Trophoblast cell (in vitro differentiated cells and primary cell): ENCODE measurements around the gene NRF1.

ENCODE experiments used
- DNase-seq, 2 donors: peaks; one replicate each; pipeline ENCODE4 v3.0.0-alpha.2; 2016
- H2AFZ ChIP-seq: 2 replicates; pipeline ENCODE4 v1.6.1; 2013; ENCODE audit warnings: low read length, moderate library complexity, mild to moderate bottlenecking; ENCODE audit not compliant: insufficient read depth, poor library complexity
- H2AK5ac ChIP-seq: 2 replicates; pipeline ENCODE4 v1.6.1; 2013; ENCODE audit warnings: mild to moderate bottlenecking, low read length
- H2BK120ac ChIP-seq: 2 replicates; pipeline ENCODE4 v1.6.1; 2013; ENCODE audit warnings: low read length, mild to moderate bottlenecking, moderate library complexity; ENCODE audit not compliant: insufficient read depth, poor library complexity
- H2BK12ac ChIP-seq: 2 replicates; pipeline ENCODE4 v1.6.1; 2013; ENCODE audit warnings: mild to moderate bottlenecking, low read length, moderate library complexity
- H2BK5ac ChIP-seq: 2 replicates; pipeline ENCODE4 v1.6.1; 2013; ENCODE audit warnings: low read length, low read depth, moderate library complexity, mild to moderate bottlenecking; ENCODE audit not compliant: poor library complexity
- H3K14ac ChIP-seq: 2 replicates; pipeline ENCODE4 v1.6.1; 2013; ENCODE audit warnings: mild to moderate bottlenecking, low read length
- H3K18ac ChIP-seq: 2 replicates; pipeline ENCODE4 v1.6.1; 2013; ENCODE audit warnings: mild to moderate bottlenecking, low read length
- H3K23ac ChIP-seq: 2 replicates; pipeline ENCODE4 v1.6.1; 2013; ENCODE audit warnings: low read length
- H3K27ac ChIP-seq: 2 replicates; pipeline ENCODE4 v1.5.1; 2013; ENCODE audit warnings: low read depth, mild to moderate bottlenecking, inconsistent platforms, low read length, moderate library complexity
- H3K27me3 ChIP-seq: 2 replicates; pipeline ENCODE4 v1.6.1; 2013; ENCODE audit warnings: inconsistent platforms, mild to moderate bottlenecking, low read length, moderate library complexity; ENCODE audit not compliant: insufficient read depth
- H3K36me3 ChIP-seq, 2 experiments: 1 replicate in 1 of 2; 2 replicates in 1 of 2; pipeline ENCODE4 v1.6.1; 2013; ENCODE audit warnings: low read length in 2 of 2, mild to moderate bottlenecking in 2 of 2, moderate library complexity in 1 of 2; ENCODE audit not compliant: insufficient read depth in 2 of 2, control insufficient read depth in 1 of 2
- H3K4ac ChIP-seq: 2 replicates; pipeline ENCODE4 v1.6.1; 2013; ENCODE audit warnings: low read depth, mild to moderate bottlenecking, low read length, moderate library complexity
- H3K4me1 ChIP-seq, 2 experiments: 1 replicate in 1 of 2; 2 replicates in 1 of 2; pipeline ENCODE4 v1.6.1; 2013; ENCODE audit warnings: low read length in 2 of 2, mild to moderate bottlenecking in 2 of 2, moderate library complexity in 1 of 2; ENCODE audit not compliant: insufficient read depth in 2 of 2, control insufficient read depth in 1 of 2
- H3K4me2 ChIP-seq: 2 replicates; pipeline ENCODE4 v1.6.1; 2013; ENCODE audit warnings: inconsistent platforms, mild to moderate bottlenecking, low read length, moderate library complexity
- H3K4me3 ChIP-seq: 2 replicates; pipeline ENCODE4 v1.5.1; 2013; ENCODE audit warnings: mild to moderate bottlenecking, low read depth, low read length, inconsistent platforms
- H3K79me1 ChIP-seq: one replicate; pipeline ENCODE4 v1.6.1; 2013; ENCODE audit warnings: low read length
- H3K79me2 ChIP-seq: 2 replicates; pipeline ENCODE4 v1.6.1; 2013; ENCODE audit warnings: low read length, mild to moderate bottlenecking; ENCODE audit not compliant: control insufficient read depth, insufficient read depth, poor library complexity
- H3K9ac ChIP-seq: 2 replicates; pipeline ENCODE4 v1.6.1; 2013; ENCODE audit warnings: mild to moderate bottlenecking, low read length
- H3K9me3 ChIP-seq: 2 replicates; pipeline ENCODE4 v1.6.1; 2013; ENCODE audit warnings: low read depth, mild to moderate bottlenecking, control low read depth, inconsistent platforms, low read length; ENCODE audit not compliant: insufficient read depth
- H4K12ac ChIP-seq: 2 replicates; pipeline ENCODE4 v1.6.1; 2013; ENCODE audit warnings: low read depth, mild to moderate bottlenecking, low read length, moderate library complexity
- H4K8ac ChIP-seq: 2 replicates; pipeline ENCODE4 v1.6.1; 2013; ENCODE audit warnings: low read depth, mild to moderate bottlenecking, low read length, moderate library complexity
- H4K91ac ChIP-seq: one replicate; pipeline ENCODE4 v1.6.1; 2013; ENCODE audit warnings: low read depth, mild to moderate bottlenecking, low read length, moderate library complexity
- WGBS: extraction: QIAGEN DNeasy Blood & Tissue Kit; methylation state at CpG from one replicate; pipeline ENCODE4 v1.1.7; 2013; ENCODE audit warnings: missing lambda C conversion rate; ENCODE audit not compliant: insufficient read length, insufficient coverage; ENCODE audit errors: extremely low coverage; 5-methylcytosine and 5-hydroxymethylcytosine counted together

The NRF1 gene

GRCh38 chr7:129569326-129569725, 42.2 kb upstream of the NRF1 start:
- Histone ChIP-seq H3K4ac (no peak overlapping the region), H4K91ac (no peak overlapping the region), H3K79me1 (peaks cover 4% of the 10 kb centered on the region), H3K9me3 (no peaks in the 10 kb centered on the region), H2AK5ac (no peak overlapping the region), H2BK12ac (no peak overlapping the region), H4K8ac (no peak overlapping the region), H4K12ac (no peak overlapping the region), H3K4me1 (peaks cover 0 to 5% of the 10 kb centered on the region in 2 experiments), H2BK5ac (no peak overlapping the region), H3K4me2 (no peak overlapping the region), H3K79me2 (no peaks in the 10 kb centered on the region), H3K36me3 (no peaks in the 10 kb centered on the region), H3K18ac (no peak overlapping the region), H3K4me3 (no peak overlapping the region), H2AFZ (no peak overlapping the region), H2BK120ac (no peak overlapping the region), H3K14ac (no peak overlapping the region), H3K27ac (peak overlapping the region; percentile 39), H3K23ac (no peak overlapping the region), H3K9ac (no peak overlapping the region), H3K27me3 (no peaks in the 10 kb centered on the region)
- DNase-seq: no peak
- no CpG with 5 or more reads among the region's 4 CpGs for WGBS

- no peaks in the 10 kb centered on the region for H3K36me3 ChIP-seq
- peak overlapping the region; percentile 30 for H3K9ac ChIP-seq
- WGBS: no CpG with 5 or more reads among the region's 2 CpGs
- H3K4me1 ChIP-seq: peaks cover 0 to 5% of the 10 kb centered on the region in 2 experiments
- H3K14ac ChIP-seq: no peak overlapping the region
- H3K27ac ChIP-seq: peak overlapping the region; percentile 39
- no peak overlapping the region for H2BK120ac ChIP-seq
- no peak overlapping the region for H2AK5ac ChIP-seq
- no peak overlapping the region for H3K23ac ChIP-seq
- H3K79me2 ChIP-seq: no peaks in the 10 kb centered on the region
- H3K4me2 ChIP-seq: no peak overlapping the region
- no peak overlapping the region for H3K4ac ChIP-seq
- H3K18ac ChIP-seq: no peak overlapping the region
- H3K4me3 ChIP-seq: no peak overlapping the region
- H2BK12ac ChIP-seq: no peak overlapping the region
- peak overlapping the region; percentile 1 for H4K91ac ChIP-seq
- H4K8ac ChIP-seq: no peak overlapping the region
- no peaks in the 10 kb centered on the region for H3K9me3 ChIP-seq
- no peak overlapping the region for H4K12ac ChIP-seq
- no peak overlapping the region for H2BK5ac ChIP-seq
- H2AFZ ChIP-seq: no peak overlapping the region
- H3K27me3 ChIP-seq: no peaks in the 10 kb centered on the region
- peaks cover 4% of the 10 kb centered on the region for H3K79me1 ChIP-seq
- DNase-seq: peak; percentile 76 to 84
These were observed 41.7 kb upstream of the NRF1 start for GRCh38 chr7:129569811-129570215.

- H4K8ac ChIP-seq: no peak overlapping the region
- H3K79me2 ChIP-seq: no peaks in the 10 kb centered on the region
- H3K9ac ChIP-seq: no peak overlapping the region
- H3K27me3 ChIP-seq: no peaks in the 10 kb centered on the region
- H3K9me3 ChIP-seq: no peaks in the 10 kb centered on the region
- peak overlapping the region; percentile 54 for H2AK5ac ChIP-seq
- H2BK12ac ChIP-seq: no peak overlapping the region
- no peak overlapping the region for H3K4ac ChIP-seq
- H4K91ac ChIP-seq: no peak overlapping the region
- H3K14ac ChIP-seq: no peak overlapping the region
- H3K4me1 ChIP-seq: peaks cover 0 to 5% of the 10 kb centered on the region in 2 experiments
- no peak overlapping the region for H3K27ac ChIP-seq
- no peak overlapping the region for H3K4me3 ChIP-seq
- peak overlapping the region; percentile 49 for H2BK5ac ChIP-seq
- H3K23ac ChIP-seq: no peak overlapping the region
- no CpG with 5 or more reads among the region's 5 CpGs for WGBS
- H3K36me3 ChIP-seq: no peaks in the 10 kb centered on the region
- peak; percentile 77 to 88 for DNase-seq
- H2AFZ ChIP-seq: no peak overlapping the region
- no peak overlapping the region for H4K12ac ChIP-seq
- no peak overlapping the region for H3K4me2 ChIP-seq
- H2BK120ac ChIP-seq: no peak overlapping the region
- H3K18ac ChIP-seq: no peak overlapping the region
- H3K79me1 ChIP-seq: peaks cover 4% of the 10 kb centered on the region
These were observed 40.3 kb upstream of the NRF1 start for GRCh38 chr7:129571201-129571600.

- H3K36me3 ChIP-seq: no peaks in the 10 kb centered on the region
- no peak overlapping the region for H2BK5ac ChIP-seq
- no peak overlapping the region for H2BK120ac ChIP-seq
- no peak overlapping the region for H3K4me3 ChIP-seq
- H3K23ac ChIP-seq: no peak overlapping the region
- H2AK5ac ChIP-seq: no peak overlapping the region
- H3K4ac ChIP-seq: no peak overlapping the region
- no peak overlapping the region for H4K8ac ChIP-seq
- H3K4me2 ChIP-seq: no peak overlapping the region
- H3K27me3 ChIP-seq: no peaks in the 10 kb centered on the region
- H2BK12ac ChIP-seq: no peak overlapping the region
- peaks cover 0 to 5% of the 10 kb centered on the region in 2 experiments for H3K4me1 ChIP-seq
- H3K14ac ChIP-seq: no peak overlapping the region
- no peak for DNase-seq
- H4K12ac ChIP-seq: no peak overlapping the region
- H4K91ac ChIP-seq: no peak overlapping the region
- no peaks in the 10 kb centered on the region for H3K79me2 ChIP-seq
- no peak overlapping the region for H2AFZ ChIP-seq
- H3K9ac ChIP-seq: no peak overlapping the region
- H3K9me3 ChIP-seq: no peaks in the 10 kb centered on the region
- H3K27ac ChIP-seq: no peak overlapping the region
- no peak overlapping the region for H3K18ac ChIP-seq
- WGBS: no CpG with 5 or more reads among the region's 5 CpGs
- peaks cover 4% of the 10 kb centered on the region for H3K79me1 ChIP-seq
These were observed 39.3 kb upstream of the NRF1 start for GRCh38 chr7:129572205-129572604.
